ENCODE measurements around the gene SLC38A1. TPM values are rescaled to one million over a fixed set of nuclear protein-coding genes. Genes with fewer than 3 reads are reported as not detected.
"Not testable (repeated sequence)": the region's sequence is repeated elsewhere in the genome, so short reads cannot be mapped to it uniquely, and the experiment has no call there.

SLC38A1 gene
- total RNA-seq, 1 experiment from 2014 or later: 155 TPM

DNA sequence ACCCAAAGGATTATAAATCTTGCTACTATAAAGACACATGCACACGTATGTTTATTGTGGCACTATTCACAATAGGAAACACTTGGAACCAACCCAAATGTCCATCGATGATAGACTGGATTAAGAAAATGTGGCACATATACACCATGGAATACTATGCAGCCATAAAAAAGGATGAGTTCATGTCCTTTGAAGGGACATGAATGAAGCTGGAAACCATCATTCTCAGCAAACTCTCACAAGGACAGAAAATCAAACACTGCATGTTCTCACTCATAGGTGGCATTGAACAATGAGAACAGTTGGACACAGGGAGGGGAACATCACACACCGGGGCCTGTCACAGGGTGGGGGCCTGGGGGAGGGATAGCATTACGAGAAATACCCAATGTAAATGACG lies 16.8 kb downstream of the SLC38A1 start:
- RAD21 ChIA-PET (ENCODE audit: low non-redundant PET in 1 of 2, low total read pairs in 2 of 2, uncharacterized antibody in 2 of 2, unreplicated experiment in 2 of 2); H3K27me3 ChIP-seq (ENCODE audit: insufficient read depth, low read length); H3K4me1 ChIP-seq (ENCODE audit: control insufficient read depth in 1 of 2, insufficient read depth in 2 of 2, low read length in 2 of 2); H4K20me1 ChIP-seq (ENCODE audit: insufficient read depth); H3K9me3 ChIP-seq (ENCODE audit: control insufficient read depth in 1 of 2, insufficient read depth in 1 of 2, low read depth in 1 of 2, low read length in 2 of 2); POLR2A ChIA-PET; intact Hi-C loops (cut with micrococcal nuclease); H3K4me2 ChIP-seq (ENCODE audit: low read length); ATAC-seq; H2AFZ ChIP-seq (ENCODE audit: low read depth, low read length, poor library complexity, severe bottlenecking); H3K9ac ChIP-seq (ENCODE audit: low read length); BruUV-seq (replicated peaks); DNase-seq (ENCODE audit: low read depth, low spot score); CTCF ChIA-PET; H3K27ac ChIP-seq (ENCODE audit: low read depth, low read length); H3K4me3 ChIP-seq (replicated peaks in 1 of 2; ENCODE audit: low read depth in 1 of 2, low read length in 2 of 2); H3K9me2 ChIP-seq (ENCODE audit: insufficient read depth): not testable (repeated sequence)
- H3K36me3 ChIP-seq (ENCODE audit: control insufficient read depth in 1 of 2, insufficient read depth in 2 of 2, low read length in 2 of 2): peaks cover 6 to 19% of the 10 kb centered on the region in 2 experiments; a peak in 2 of 4 replicates
- peaks cover 96% of the 10 kb centered on the region for H3K79me2 ChIP-seq (ENCODE audit: insufficient read depth, low read length)

DNA sequence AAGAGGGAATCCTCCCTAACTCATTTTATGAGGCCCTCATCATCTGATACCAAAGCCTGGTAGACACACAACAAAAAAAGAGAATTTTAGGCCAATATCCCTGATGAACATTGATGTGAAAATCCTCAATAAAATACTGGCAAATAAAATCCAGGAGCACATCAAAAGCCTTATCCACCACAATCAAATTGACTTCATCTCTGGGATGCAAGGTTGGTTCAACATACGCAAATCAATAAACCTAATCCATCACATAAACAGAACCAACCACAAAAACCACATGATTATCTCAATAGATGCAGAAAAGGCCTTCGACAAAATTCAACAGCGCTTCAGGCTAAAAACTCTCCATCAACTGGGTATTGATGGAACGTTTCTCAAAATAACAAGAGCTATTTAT lies 18.9 kb downstream of the SLC38A1 start:
- Histone ChIP-seq H3K36me3 (ENCODE audit: control insufficient read depth in 1 of 2, insufficient read depth in 2 of 2, low read length in 2 of 2) (peaks cover 6 to 32% of the 10 kb centered on the region in 2 experiments; a peak in 2 of 4 replicates), H3K79me2 (ENCODE audit: insufficient read depth, low read length) (peaks cover 96% of the 10 kb centered on the region)
- H3K9ac ChIP-seq (ENCODE audit: low read length); H3K9me2 ChIP-seq (ENCODE audit: insufficient read depth); CTCF ChIA-PET; BruUV-seq (replicated peaks); DNase-seq (ENCODE audit: low read depth, low spot score); H4K20me1 ChIP-seq (ENCODE audit: insufficient read depth); intact Hi-C loops (cut with micrococcal nuclease); H3K4me2 ChIP-seq (ENCODE audit: low read length); H3K9me3 ChIP-seq (ENCODE audit: control insufficient read depth in 1 of 2, insufficient read depth in 1 of 2, low read depth in 1 of 2, low read length in 2 of 2); POLR2A ChIA-PET; ATAC-seq; H3K4me3 ChIP-seq (replicated peaks in 1 of 2; ENCODE audit: low read depth in 1 of 2, low read length in 2 of 2); H3K27me3 ChIP-seq (ENCODE audit: insufficient read depth, low read length); H2AFZ ChIP-seq (ENCODE audit: low read depth, low read length, poor library complexity, severe bottlenecking); H3K27ac ChIP-seq (ENCODE audit: low read depth, low read length); H3K4me1 ChIP-seq (ENCODE audit: control insufficient read depth in 1 of 2, insufficient read depth in 2 of 2, low read length in 2 of 2); RAD21 ChIA-PET (ENCODE audit: low non-redundant PET in 1 of 2, low total read pairs in 2 of 2, uncharacterized antibody in 2 of 2, unreplicated experiment in 2 of 2): not testable (repeated sequence)

DNA sequence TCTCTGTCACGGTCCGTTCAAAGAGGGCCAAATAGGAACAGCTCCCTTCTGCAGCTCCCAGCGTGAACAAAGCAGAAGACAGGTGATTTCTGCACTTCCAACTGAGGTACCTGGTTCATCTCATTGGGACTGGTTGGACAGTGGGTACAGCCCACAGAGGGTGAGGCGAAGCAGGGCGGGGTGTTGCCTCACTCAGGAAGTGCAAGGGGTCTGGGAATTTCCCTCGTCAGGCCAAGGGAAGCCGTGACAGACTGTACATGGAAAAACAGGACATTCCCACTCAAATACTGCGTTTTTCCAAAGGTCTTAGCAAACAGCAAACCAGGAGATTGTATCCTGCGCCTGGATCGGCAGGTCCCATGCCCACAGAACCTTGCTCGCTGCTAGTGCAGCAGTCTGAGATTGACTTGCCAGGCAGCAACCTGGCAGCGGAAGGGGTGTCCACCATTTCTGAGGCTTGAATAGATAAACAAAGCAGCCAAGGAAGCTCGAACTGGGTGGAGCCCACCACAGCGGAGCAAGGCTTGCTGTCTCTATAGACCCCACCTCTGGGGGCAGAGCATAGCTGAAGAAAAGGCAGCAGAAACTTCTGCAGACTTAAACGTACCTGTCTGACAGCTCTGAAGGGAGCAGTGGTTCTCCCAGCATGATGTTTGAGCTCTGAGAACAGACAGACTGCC lies 22.7 kb downstream of the SLC38A1 start:
- CTCF ChIA-PET: no interaction called here
- no peak overlapping the region for H3K4me2 ChIP-seq (ENCODE audit: low read length)
- no peaks in the 10 kb centered on the region for H3K9me2 ChIP-seq (ENCODE audit: insufficient read depth)
- ATAC-seq (no peak), DNase-seq (ENCODE audit: low read depth, low spot score) (no peak)
- POLR2A ChIA-PET: no interaction called here
- H2AFZ ChIP-seq (ENCODE audit: low read depth, low read length, poor library complexity, severe bottlenecking): no peak overlapping the region
- peaks cover 0 to 33% of the 10 kb centered on the region in 2 experiments; a peak in 2 of 4 replicates for H3K36me3 ChIP-seq (ENCODE audit: control insufficient read depth in 1 of 2, insufficient read depth in 2 of 2, low read length in 2 of 2)
- RAD21 ChIA-PET (ENCODE audit: low non-redundant PET in 1 of 2, low total read pairs in 2 of 2, uncharacterized antibody in 2 of 2, unreplicated experiment in 2 of 2): no interaction called here
- H3K4me3 ChIP-seq (replicated peaks in 1 of 2; ENCODE audit: low read depth in 1 of 2, low read length in 2 of 2): no peak overlapping the region
- H3K79me2 ChIP-seq (ENCODE audit: insufficient read depth, low read length): peaks cover 97% of the 10 kb centered on the region
- peaks cover 6% of the 10 kb centered on the region; the same call in 1 of the 2 replicates for H4K20me1 ChIP-seq (ENCODE audit: insufficient read depth)
- H3K4me1 ChIP-seq (ENCODE audit: control insufficient read depth in 1 of 2, insufficient read depth in 2 of 2, low read length in 2 of 2): no peaks in the 10 kb centered on the region
- no peak overlapping the region for H3K27ac ChIP-seq (ENCODE audit: low read depth, low read length)
- H3K27me3 ChIP-seq (ENCODE audit: insufficient read depth, low read length): no peaks in the 10 kb centered on the region
- BruUV-seq (replicated peaks): no TSS peak
- H3K9ac ChIP-seq (ENCODE audit: low read length): no peak overlapping the region
- intact Hi-C loops (cut with micrococcal nuclease): no loop called here
- H3K9me3 ChIP-seq (ENCODE audit: control insufficient read depth in 1 of 2, insufficient read depth in 1 of 2, low read depth in 1 of 2, low read length in 2 of 2): no peaks in the 10 kb centered on the region
- TF ChIP-seq, protein P1, sequence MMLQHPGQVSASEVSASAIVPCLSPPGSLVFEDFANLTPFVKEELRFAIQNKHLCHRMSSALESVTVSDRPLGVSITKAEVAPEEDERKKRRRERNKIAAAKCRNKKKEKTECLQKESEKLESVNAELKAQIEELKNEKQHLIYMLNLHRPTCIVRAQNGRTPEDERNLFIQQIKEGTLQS (IDR thresholded peaks at IDR 0.05): no peak
- TF ChIP-seq FOSL1 (IDR thresholded peaks at IDR 0.05; ENCODE audit: low read depth) (no peak), JUND (IDR thresholded peaks at IDR 0.05) (no peak), EGR1 (IDR thresholded peaks at IDR 0.05; ENCODE audit: low read depth) (no peak), RAD21 (IDR thresholded peaks at IDR 0.05; ENCODE audit: low read depth) (no peak), POLR2A (IDR thresholded peaks at IDR 0.05; ENCODE audit: borderline replicate concordance, extremely low read depth, insufficient read depth, insufficient read length) (no peak), TCF7L2 (IDR thresholded peaks at IDR 0.05; ENCODE audit: borderline replicate concordance, extremely low read depth, insufficient read depth, insufficient read length) (no peak), SIN3A (IDR thresholded peaks at IDR 0.05; ENCODE audit: low read depth) (no peak), EZH2phosphoT487 (IDR thresholded peaks at IDR 0.05; ENCODE audit: borderline replicate concordance) (no peak), SP1 (IDR thresholded peaks at IDR 0.05; ENCODE audit: low read depth) (no peak), YY1 (IDR thresholded peaks at IDR 0.05; ENCODE audit: extremely low read depth, insufficient replicate concordance, low read depth, low read length) (no peak)
- TF ChIP-seq, protein P2, sequence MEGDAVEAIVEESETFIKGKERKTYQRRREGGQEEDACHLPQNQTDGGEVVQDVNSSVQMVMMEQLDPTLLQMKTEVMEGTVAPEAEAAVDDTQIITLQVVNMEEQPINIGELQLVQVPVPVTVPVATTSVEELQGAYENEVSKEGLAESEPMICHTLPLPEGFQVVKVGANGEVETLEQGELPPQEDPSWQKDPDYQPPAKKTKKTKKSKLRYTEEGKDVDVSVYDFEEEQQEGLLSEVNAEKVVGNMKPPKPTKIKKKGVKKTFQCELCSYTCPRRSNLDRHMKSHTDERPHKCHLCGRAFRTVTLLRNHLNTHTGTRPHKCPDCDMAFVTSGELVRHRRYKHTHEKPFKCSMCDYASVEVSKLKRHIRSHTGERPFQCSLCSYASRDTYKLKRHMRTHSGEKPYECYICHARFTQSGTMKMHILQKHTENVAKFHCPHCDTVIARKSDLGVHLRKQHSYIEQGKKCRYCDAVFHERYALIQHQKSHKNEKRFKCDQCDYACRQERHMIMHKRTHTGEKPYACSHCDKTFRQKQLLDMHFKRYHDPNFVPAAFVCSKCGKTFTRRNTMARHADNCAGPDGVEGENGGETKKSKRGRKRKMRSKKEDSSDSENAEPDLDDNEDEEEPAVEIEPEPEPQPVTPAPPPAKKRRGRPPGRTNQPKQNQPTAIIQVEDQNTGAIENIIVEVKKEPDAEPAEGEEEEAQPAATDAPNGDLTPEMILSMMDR (IDR thresholded peaks at IDR 0.05 in 2 of 3, conservative IDR thresholded peaks at IDR 0.05 in 1 of 3; ENCODE audit: borderline replicate concordance in 1 of 3, insufficient read depth in 1 of 3, low read depth in 2 of 3, low read length in 2 of 3): no peak

Measured in HCT116 (cell line).